Activated CD4-positive, alpha-beta T cell treated with anti-CD3 and anti-CD28 coated beads for 36 hours (primary cell): ENCODE results near the gene PVRIG. TPM values are rescaled to one million over a fixed set of nuclear protein-coding genes. Genes with fewer than 3 reads are reported as not detected.

Source experiments
- total RNA-seq, 2 experiments: library from RNA; stranded (reverse); gene quantifications; one replicate each; pipeline ENCODE4 v1.2.3, GENCODE V29; 2021

The PVRIG gene
- total RNA-seq, 2 experiments from 2014 or later: 26.9 to 27.7 TPM

Other genes starting within 250 kb of the PVRIG start
- gene AZGP1, start 243.9 kb upstream of the PVRIG start, total RNA-seq: not detected
- gene ZKSCAN1, start 204.4 kb upstream of the PVRIG start, total RNA-seq: 10 to 100 TPM; 45.2 to 62.9 TPM
- 1 to 10 TPM; 6.4 to 7.4 TPM for gene ZSCAN21, start 170.2 kb upstream of the PVRIG start, total RNA-seq
- 10 to 100 TPM; 18.8 to 19.0 TPM for gene ZNF3, start 138.2 kb upstream of the PVRIG start, total RNA-seq
- 10 to 100 TPM; 88.6 to 89.0 TPM for gene COPS6, start 131.0 kb upstream of the PVRIG start, total RNA-seq
- gene MCM7, start 118.6 kb upstream of the PVRIG start, total RNA-seq: 100 to 1,000 TPM; 411 to 429 TPM
- 10 to 100 TPM in 1 of 2 experiments, 1 to 10 TPM in 1; 8.8 to 10.4 TPM for gene AP4M1, start 118.3 kb upstream of the PVRIG start, total RNA-seq
- 10 to 100 TPM; 54.3 to 59.5 TPM for gene TAF6, start 100.6 kb upstream of the PVRIG start, total RNA-seq
- gene CNPY4, start 100.3 kb upstream of the PVRIG start, total RNA-seq: 10 to 100 TPM; 11.0 to 14.0 TPM
- 1 to 10 TPM; 1.6 to 2.2 TPM for gene MBLAC1, start 93.0 kb upstream of the PVRIG start, total RNA-seq
- gene LAMTOR4, start 71.0 kb upstream of the PVRIG start, total RNA-seq: 100 to 1,000 TPM in 1 of 2 experiments, 10 to 100 TPM in 1; 69.6 to 120 TPM
- 10 to 100 TPM; 15.0 to 17.6 TPM for gene TRAPPC14, start 61.2 kb upstream of the PVRIG start, total RNA-seq
- 1 to 10 TPM; 4.6 to 7.2 TPM for gene GAL3ST4, start 51.3 kb upstream of the PVRIG start, total RNA-seq
- 1 to 10 TPM; 5.3 to 6.1 TPM for gene GPC2, start 42.6 kb upstream of the PVRIG start, total RNA-seq
- gene STAG3, start 42.0 kb upstream of the PVRIG start, total RNA-seq: 10 to 100 TPM; 24.7 to 28.3 TPM
- not detected for gene SPDYE3, start 87.8 kb downstream of the PVRIG start, total RNA-seq
- gene PILRB, start 138.2 kb downstream of the PVRIG start, total RNA-seq: 10 to 100 TPM; 30.5 to 37.5 TPM
- under 1 TPM; 0.80 to 0.90 TPM for gene PILRA, start 153.5 kb downstream of the PVRIG start, total RNA-seq
- gene ZCWPW1, start 208.8 kb downstream of the PVRIG start, total RNA-seq: 1 to 10 TPM; 3.0 to 3.4 TPM
- gene MEPCE, start 209.9 kb downstream of the PVRIG start, total RNA-seq: 10 to 100 TPM; 44.4 to 45.9 TPM
- 10 to 100 TPM; 48.7 to 60.3 TPM for gene PPP1R35, start 216.5 kb downstream of the PVRIG start, total RNA-seq
- 1 to 10 TPM; 3.5 to 4.2 TPM for gene SPACDR, start 244.3 kb downstream of the PVRIG start, total RNA-seq